A673 (cell line): ENCODE measurements around the gene MRPL48.

ENCODE experiments used
- EZH2 ChIP-seq: fragments of 200-600 bp; sonication (generic); IDR thresholded peaks from 2 replicates; pipeline ENCODE4 v1.6.1; 2017; ENCODE audit warnings: borderline replicate concordance, low read depth, mild to moderate bottlenecking, mixed read lengths, antibody characterized with exemption, low read length; ENCODE audit not compliant: poor library complexity, severe bottlenecking
- TF ChIP-seq, protein P1 (sequence below): fragments of 300-800, 200-600 bp; sonication (generic); conservative IDR thresholded peaks from 2 replicates; pipeline ENCODE4 v1.5.1; 2017; ENCODE audit warnings: low read depth, mild to moderate bottlenecking, antibody characterized with exemption, low read length, moderate library complexity, mixed read lengths

DNA sequence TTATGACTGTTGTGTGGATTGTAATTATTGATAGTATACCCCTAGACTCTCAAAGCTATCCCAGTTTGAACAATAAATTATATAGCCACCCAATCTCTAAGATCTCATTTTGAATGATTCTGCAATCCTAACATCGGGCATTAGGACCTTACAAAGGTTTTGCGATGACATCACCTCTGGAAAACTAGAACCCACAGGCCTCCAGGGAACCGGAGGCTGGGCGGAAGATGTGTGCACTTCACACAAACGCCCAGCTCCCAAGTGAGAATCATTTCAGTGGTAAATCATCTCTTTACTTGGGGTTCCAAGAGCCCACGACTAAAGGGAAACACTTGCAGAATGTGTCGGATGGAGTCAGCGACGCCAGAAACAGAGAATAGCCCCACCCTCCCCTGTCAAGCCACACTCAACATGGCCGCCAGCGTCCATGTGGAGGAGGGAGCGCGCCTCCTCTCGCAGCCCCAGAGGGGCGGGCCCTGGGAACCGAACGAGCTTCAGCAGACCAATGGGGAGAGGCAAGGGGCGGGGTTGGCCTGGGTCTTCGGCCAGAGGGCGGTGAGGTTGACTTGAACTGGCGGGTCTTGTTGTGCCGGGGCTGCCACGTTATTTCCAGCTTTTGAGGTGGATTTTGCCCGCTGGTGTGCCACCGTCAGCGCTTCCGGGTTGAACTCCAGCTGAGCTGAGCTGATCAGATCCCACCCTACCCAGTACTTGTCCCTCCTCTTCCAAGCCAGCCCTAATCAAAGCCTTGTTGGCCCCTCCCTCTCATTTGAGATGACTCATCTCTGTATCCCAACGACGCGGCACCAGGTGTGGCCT is 8.4 kb upstream of the MRPL48 start:
- no peak for TF ChIP-seq EZH2
- TF ChIP-seq, protein P1, sequence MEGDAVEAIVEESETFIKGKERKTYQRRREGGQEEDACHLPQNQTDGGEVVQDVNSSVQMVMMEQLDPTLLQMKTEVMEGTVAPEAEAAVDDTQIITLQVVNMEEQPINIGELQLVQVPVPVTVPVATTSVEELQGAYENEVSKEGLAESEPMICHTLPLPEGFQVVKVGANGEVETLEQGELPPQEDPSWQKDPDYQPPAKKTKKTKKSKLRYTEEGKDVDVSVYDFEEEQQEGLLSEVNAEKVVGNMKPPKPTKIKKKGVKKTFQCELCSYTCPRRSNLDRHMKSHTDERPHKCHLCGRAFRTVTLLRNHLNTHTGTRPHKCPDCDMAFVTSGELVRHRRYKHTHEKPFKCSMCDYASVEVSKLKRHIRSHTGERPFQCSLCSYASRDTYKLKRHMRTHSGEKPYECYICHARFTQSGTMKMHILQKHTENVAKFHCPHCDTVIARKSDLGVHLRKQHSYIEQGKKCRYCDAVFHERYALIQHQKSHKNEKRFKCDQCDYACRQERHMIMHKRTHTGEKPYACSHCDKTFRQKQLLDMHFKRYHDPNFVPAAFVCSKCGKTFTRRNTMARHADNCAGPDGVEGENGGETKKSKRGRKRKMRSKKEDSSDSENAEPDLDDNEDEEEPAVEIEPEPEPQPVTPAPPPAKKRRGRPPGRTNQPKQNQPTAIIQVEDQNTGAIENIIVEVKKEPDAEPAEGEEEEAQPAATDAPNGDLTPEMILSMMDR: no peak
